ENCODE measurements around the gene VAMP7.
A peak's percentile ranks its signal among the peaks of the same experiment; 100 is the strongest.
"Not testable (repeated sequence)": the region's sequence is repeated elsewhere in the genome, so short reads cannot be mapped to it uniquely, and the experiment has no call there.

VAMP7 gene

DNA sequence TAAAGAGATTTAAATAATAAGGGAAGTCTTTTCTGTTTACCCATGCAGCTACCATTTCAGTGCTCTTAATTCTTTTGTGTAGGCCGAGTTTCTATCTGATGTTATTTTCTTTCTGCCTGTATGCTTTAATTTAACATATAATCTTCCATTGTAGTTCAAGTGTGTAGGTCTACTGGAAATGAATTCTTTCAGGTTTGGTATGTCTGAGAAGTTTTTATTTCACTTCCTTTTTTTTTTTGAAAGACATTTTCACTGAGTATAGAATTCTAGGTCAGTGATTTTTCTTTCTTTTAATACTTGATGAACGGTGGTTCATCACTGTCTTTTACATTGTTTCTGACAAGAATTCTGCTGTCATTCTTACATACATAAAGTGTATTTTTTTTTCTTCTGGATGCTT lies 42.1 kb downstream of the VAMP7 start:
- DNase-seq: no peak

DNA sequence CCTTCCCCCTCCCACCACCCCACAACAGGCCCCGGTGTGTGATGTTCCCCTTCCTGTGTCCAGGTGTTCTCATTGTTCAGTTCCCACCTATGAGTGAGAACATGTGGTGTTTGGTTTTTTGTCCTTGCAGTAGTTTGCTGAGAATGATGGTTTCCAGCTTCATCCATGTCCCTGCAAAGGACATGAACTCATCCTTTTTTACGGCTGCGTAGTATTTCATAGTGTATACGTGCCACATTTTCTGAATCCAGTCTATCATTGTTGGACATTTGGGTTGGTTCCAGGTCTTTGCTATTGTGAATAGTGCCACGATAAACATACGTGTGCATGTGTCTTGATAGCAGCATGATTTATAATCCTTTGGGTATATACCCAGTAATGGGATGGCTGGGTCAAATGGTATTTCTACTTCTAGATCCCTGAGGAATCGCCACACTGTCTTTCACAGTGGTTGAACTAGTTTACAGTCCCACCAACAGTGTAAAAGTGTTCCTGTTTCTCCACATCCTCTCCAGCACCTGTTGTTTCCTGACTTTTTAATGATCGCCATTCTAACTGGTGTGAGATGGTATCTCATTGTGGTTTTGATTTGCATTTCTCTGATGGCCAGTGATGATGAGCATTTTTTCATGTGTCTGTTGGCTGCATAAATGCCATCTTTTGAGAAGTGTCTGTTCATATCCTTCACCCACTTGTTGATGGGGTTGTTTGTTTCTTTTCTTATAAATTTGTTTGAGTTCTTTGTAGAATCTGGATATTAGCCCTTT lies 49.9 kb downstream of the VAMP7 start:
- DNase-seq: not testable (repeated sequence)

GRCh38 chrX:155938132-155938531 lies 57.0 kb downstream of the VAMP7 start:
- no peak for DNase-seq

DNA sequence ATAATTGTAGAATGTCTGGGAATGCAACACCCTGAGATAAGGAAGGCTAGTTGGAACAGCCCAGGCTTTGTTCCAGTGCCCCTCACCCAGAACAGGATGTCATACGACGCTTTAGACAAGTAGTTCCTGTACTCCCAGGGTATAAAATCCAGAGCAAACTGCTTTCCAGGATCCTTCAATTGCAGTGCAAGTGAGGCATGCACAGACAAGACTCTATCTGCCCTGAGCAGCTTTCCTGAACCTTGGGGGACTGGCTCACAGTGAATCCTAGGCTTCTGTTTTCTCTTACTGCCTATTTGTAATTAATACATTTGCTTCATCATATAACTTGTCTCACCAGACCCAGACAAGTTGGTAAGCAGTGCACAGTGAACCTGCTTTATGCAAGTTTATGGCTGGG lies 68.0 kb downstream of the VAMP7 start:
- peak; percentile 3 for DNase-seq

DNA sequence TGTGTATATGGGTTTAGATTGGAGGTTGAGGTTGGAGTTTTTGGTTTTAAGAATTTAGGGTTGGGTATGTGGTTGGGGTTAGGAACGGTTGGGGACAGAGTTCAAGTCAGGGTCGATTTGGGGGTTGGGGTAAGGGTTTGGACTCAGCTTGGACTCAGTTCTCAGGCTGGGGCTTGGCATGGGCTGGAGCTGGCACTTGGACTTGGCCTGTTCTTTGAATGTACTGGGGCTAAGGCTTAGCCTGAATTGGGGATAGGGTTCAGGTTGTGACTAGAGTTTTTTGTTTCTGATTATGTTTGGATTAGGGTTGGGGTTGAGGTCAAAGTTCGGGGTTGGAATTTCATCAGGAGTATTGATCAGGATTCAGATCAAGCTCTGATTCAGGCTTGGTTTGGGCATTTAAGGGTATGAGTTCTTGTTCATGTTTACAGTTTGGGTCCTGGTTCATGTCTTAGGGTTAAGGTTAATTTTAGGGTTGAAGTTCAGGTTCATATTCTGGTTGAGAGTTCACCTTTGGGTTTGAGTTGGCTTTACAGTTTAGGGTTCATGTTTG lies 70.2 kb downstream of the VAMP7 start:
- no peak for DNase-seq

GRCh38 chrX:155953055-155953454 lies 71.9 kb downstream of the VAMP7 start:
- no peak for DNase-seq

DNA sequence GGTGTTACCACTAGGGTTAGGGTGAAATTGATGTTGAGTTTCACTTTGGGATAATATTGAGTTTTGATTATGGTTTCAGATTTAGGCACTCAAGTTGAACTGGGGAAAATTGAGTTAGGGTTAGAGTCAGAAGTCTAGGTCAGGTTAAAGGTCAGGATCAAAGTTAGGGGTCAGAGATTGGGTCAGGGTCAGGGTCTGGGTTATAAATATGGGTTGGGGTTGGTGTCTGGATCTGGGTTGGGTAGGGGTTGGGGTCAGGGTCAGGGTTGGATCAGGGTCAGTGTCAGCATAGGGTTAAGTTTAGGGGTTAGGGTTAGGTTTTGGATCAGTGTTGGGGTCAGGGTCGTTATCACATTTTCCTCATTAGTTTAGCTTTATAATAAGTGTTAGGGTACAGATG lies 73.6 kb downstream of the VAMP7 start:
- no peak for DNase-seq

DNA sequence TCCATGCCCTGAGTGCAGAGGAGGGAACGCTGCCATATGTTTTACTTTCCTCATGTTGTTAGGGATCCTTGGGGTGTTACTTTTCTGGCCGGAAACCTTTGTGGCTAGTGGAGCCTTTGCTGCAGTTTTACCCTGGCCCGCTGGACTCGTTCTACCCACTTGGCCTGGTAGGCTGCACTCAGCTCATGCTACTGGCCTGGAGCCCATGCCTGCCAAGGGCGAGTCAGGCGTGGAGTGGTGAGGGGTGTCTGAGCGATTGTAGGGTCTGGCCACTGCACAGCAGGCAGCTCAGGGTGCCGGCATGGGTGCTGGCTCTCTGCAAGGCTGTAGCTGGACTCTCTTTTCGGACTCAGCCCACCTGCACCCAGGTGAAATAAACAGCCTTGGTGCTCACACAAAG lies 75.0 kb downstream of the VAMP7 start:
- no peak for DNase-seq

DNA sequence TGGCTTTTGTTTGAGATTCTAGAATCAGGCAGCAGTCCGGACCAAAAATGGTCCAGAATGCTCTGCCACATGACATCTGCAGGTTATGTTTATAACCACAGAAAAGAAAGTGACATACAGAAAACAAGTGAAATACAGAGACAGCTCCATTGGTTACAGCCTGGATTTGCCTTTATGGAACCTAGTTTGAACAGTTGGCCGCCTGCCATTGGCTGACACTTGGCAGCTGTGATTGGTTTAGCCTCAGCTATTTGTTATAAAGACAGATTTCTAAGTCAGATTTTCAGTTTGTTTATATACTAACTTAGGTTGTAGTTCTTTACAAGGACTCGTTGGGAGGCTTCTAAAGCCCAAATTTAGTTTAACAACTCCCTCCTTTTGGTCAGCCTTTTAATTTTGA lies 75.5 kb downstream of the VAMP7 start:
- no peak for DNase-seq

- DNase-seq: no peak
These were observed 76.7 kb downstream of the VAMP7 start for GRCh38 chrX:155957843-155958242.

DNA sequence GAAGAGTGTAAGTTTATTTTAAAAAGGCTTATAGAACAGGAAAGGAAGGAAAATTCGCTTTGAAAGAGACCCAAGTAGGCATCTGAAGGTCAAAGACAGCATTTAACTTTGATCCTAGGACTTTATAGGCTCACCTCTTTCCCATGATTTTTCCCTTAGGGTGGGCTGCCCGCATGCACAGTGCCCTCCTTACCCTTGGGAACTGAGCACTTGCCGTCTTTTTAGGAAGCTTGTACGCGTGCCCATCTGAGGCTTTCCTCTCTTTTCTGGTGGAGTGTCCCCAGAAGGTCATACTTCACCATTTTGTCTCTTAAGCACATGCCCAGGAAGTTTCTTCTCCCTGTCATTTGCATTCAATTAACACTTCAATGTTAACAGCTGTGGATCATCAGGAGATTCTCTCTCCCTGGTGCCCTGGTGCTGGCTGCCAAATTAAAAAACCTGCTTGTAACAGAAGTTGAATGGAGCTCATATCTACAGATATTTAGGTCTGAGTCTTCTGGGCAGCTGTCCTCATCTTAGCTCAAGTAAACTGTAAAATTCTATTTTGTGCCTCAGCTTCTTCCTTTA lies 78.0 kb downstream of the VAMP7 start:
- DNase-seq: no peak

GRCh38 chrX:155962906-155963305 lies 81.8 kb downstream of the VAMP7 start:
- DNase-seq: no peak

GRCh38 chrX:155966876-155967275 lies 85.7 kb downstream of the VAMP7 start:
- DNase-seq: peak; percentile 64

GRCh38 chrX:155967653-155968325 lies 86.6 kb downstream of the VAMP7 start:
- DNase-seq: no peak

- DNase-seq: no peak
These were observed 87.1 kb downstream of the VAMP7 start for GRCh38 chrX:155968326-155968661.

DNA sequence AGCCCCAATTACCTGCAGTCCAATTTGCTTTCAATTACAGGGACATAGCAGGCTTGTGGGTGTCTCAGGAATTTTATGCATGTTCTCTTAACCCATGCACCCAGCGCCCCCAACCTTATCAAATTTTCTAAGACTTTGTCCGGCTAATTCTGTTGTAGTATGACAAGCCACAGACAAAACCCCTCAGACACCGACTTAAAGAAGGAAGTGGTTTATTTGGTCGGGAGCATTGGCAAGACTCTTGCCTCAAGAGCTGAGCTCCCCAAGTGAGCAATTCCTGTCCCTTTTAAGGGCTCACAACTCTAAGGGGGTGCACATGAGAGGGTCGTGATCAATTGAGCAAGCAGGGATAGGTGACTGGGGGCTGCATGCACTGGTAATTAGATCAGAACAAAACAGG lies 87.6 kb downstream of the VAMP7 start:
- DNase-seq: no peak

DNA sequence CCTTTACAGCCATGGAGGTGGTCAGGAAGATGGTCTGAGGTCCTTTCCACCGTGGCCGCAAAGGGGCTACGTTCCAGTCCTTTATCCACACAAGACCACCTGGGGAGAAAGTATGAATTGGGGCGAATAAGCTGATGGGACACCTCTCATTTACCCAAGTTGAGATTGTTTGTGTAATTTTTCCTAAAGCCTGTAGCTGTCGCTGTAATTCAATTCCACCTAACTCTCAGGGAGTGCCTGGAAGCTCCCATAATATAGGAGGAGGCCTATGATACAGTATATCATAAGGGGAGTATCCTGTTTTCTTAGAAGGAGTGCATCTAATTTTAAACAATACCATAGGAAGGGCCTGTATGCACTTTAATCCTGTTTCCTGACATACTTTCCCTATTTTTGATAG lies 90.5 kb downstream of the VAMP7 start:
- peak; percentile 1 for DNase-seq

- DNase-seq: not testable (repeated sequence)
These were observed 91.1 kb downstream of the VAMP7 start for GRCh38 chrX:155972241-155972640.

DNA sequence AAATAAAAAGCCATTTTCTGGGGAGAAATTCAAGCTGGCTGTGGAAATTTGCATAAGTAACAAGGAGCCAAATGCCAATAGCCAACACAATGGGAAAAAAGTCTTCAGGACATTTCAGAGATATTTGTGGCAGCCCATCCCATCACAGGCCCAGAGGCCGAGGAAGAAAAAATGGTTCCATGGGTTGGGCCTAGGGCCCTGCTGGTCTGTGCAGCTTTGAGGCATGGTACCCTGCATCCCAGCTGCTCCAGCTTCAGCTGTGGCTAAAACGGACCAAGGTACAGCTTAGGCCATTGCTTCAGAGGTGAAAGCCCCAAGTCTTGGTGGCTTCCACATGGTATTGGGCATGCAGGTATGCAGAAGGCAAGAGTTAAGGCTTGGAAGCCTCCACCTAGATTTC lies 102.2 kb downstream of the VAMP7 start:
- no peak for DNase-seq

GRCh38 chrX:155985208-155985607 lies 104.1 kb downstream of the VAMP7 start:
- no peak for DNase-seq

DNA sequence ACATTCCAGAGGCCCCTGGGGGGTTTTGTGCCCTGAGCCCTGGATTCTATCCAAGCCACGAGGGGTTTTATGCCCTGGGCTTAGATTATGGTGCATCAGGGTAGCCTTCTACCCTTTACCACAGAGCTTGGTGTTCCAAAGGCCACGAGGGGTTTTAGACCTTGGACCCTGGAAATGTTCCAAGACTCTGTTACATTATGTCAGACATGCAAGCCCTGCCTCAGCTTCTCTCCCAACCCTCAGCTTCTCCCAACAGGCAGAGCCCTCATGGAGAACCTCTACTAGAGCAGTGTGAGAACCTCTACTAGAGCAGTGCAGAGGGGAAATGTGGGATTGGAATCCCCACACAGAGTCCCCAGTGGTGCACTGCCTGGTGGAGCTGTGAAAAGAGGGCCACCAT lies 105.8 kb downstream of the VAMP7 start:
- not testable (repeated sequence) for DNase-seq

DNA sequence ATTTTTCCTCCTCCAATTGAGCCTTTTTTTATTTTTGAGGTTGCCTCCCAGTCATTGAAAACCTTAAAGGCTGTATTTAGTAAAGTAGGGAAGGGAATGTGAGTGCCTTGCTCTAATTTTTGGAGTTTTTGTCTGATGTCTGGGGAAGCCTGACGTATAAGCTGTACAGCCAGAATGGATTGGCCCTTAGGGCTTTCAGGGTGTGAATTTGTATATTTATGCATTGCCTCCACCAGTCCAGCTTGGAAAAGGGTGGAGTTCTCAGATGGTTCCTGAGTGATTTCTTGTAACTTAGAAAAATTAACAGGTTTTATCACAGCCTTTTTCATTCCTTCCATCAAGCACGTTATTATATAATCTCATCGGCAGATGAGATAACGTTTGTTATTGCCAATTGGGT lies 107.7 kb downstream of the VAMP7 start:
- no peak for DNase-seq

All from NCI-H69 (cell line).